Activated T-helper 1 cell treated with anti-CD3 and anti-CD28 coated beads, Interleukin-12 subunit alpha, Interleukin-12 subunit beta, Interleukin-2, Interleukin-4 antibody, amounts not matched to agents 30 ng/mL and 10 ng/mL and 1 ng/mL, durations not matched to agents 14 hours and 24 hours and 36 hours (primary cell): ENCODE results near the gene GRM7. TPM values are rescaled to one million over a fixed set of nuclear protein-coding genes. Genes with fewer than 3 reads are reported as not detected.

ENCODE experiments used
- DNase-seq: peaks from one replicate; pipeline ENCODE4 v3.0.0; 2021; ENCODE audit warnings: low spot score
- H3K27ac Mint-ChIP-seq: one replicate; pipeline ENCODE4 v1.8.0; 2021; ENCODE audit warnings: mild to moderate bottlenecking, mixed read lengths
- H3K27me3 Mint-ChIP-seq: one replicate; pipeline ENCODE4 v1.8.0; 2022; ENCODE audit warnings: mild to moderate bottlenecking, moderate library complexity, mixed read lengths; ENCODE audit not compliant: insufficient read depth
- H3K36me3 Mint-ChIP-seq: one replicate; pipeline ENCODE4 v1.8.0; 2021; ENCODE audit warnings: low read depth, mixed read lengths
- H3K4me1 Mint-ChIP-seq: one replicate; pipeline ENCODE4 v1.8.0; 2021; ENCODE audit warnings: low read depth, mixed read lengths
- H3K4me3 Mint-ChIP-seq: one replicate; pipeline ENCODE4 v1.8.0; 2021; ENCODE audit warnings: mild to moderate bottlenecking, moderate library complexity, mixed read lengths
- H3K9me3 Mint-ChIP-seq: one replicate; pipeline ENCODE4 v1.8.0; 2021; ENCODE audit warnings: mixed read lengths
- intact Hi-C: fragments of 100-400 bp; cut with micrococcal nuclease; formaldehyde crosslinking; loops from one replicate; pipeline ENCODE4 v1.15.1; 2024
- total RNA-seq: library from RNA; stranded (reverse); gene quantifications from 2 replicates; pipeline ENCODE4 v1.2.3, GENCODE V29; 2022

Gene GRM7
- total RNA-seq, 1 donor from 2014 or later: not detected

GRCh38 chr3:7432610-7433009 lies 571.7 kb downstream of the GRM7 start:
- H3K4me1 Mint-ChIP-seq: no peaks in the 10 kb centered on the region
- no peak for DNase-seq
- H3K27me3 Mint-ChIP-seq: no peaks in the 10 kb centered on the region
- H3K36me3 Mint-ChIP-seq: no peaks in the 10 kb centered on the region
- intact Hi-C loops: no loop called here
- H3K9me3 Mint-ChIP-seq: peaks cover 17% of the 10 kb centered on the region
- H3K27ac Mint-ChIP-seq: no peak overlapping the region
- H3K4me3 Mint-ChIP-seq: no peak overlapping the region

GRCh38 chr3:7433073-7433472 lies 572.2 kb downstream of the GRM7 start:
- intact Hi-C loops: no loop called here
- H3K4me3 Mint-ChIP-seq: no peak overlapping the region
- H3K27me3 Mint-ChIP-seq: no peaks in the 10 kb centered on the region
- DNase-seq: no peak
- H3K36me3 Mint-ChIP-seq: no peaks in the 10 kb centered on the region
- no peaks in the 10 kb centered on the region for H3K4me1 Mint-ChIP-seq
- no peak overlapping the region for H3K27ac Mint-ChIP-seq
- H3K9me3 Mint-ChIP-seq: peaks cover 17% of the 10 kb centered on the region

- H3K27ac Mint-ChIP-seq: no peak overlapping the region
- H3K4me3 Mint-ChIP-seq: no peak overlapping the region
- H3K9me3 Mint-ChIP-seq: peaks cover 17% of the 10 kb centered on the region
- DNase-seq: no peak
- H3K4me1 Mint-ChIP-seq: no peaks in the 10 kb centered on the region
- H3K27me3 Mint-ChIP-seq: no peaks in the 10 kb centered on the region
- intact Hi-C loops: no loop called here
- no peaks in the 10 kb centered on the region for H3K36me3 Mint-ChIP-seq
Measured at GRCh38 chr3:7436542-7436941, 575.6 kb downstream of the GRM7 start.

GRCh38 chr3:7437231-7437630 lies 576.3 kb downstream of the GRM7 start:
- Mint-ChIP-seq H3K4me3 (no peak overlapping the region), H3K4me1 (no peaks in the 10 kb centered on the region), H3K9me3 (peaks cover 17% of the 10 kb centered on the region), H3K36me3 (no peaks in the 10 kb centered on the region), H3K27ac (no peak overlapping the region), H3K27me3 (no peaks in the 10 kb centered on the region)
- no peak for DNase-seq
- intact Hi-C loops: no loop called here

- DNase-seq: no peak
- Mint-ChIP-seq H3K36me3 (no peaks in the 10 kb centered on the region), H3K27me3 (no peaks in the 10 kb centered on the region), H3K9me3 (peaks cover 3% of the 10 kb centered on the region), H3K4me3 (no peak overlapping the region), H3K27ac (no peak overlapping the region), H3K4me1 (no peaks in the 10 kb centered on the region)
- intact Hi-C loops: no loop called here
Measured at GRCh38 chr3:7439101-7439680, 578.3 kb downstream of the GRM7 start.

- Mint-ChIP-seq H3K4me1 (no peaks in the 10 kb centered on the region), H3K27me3 (no peaks in the 10 kb centered on the region), H3K9me3 (peaks cover 4% of the 10 kb centered on the region), H3K27ac (no peak overlapping the region), H3K4me3 (no peak overlapping the region), H3K36me3 (no peaks in the 10 kb centered on the region)
- no peak for DNase-seq
- intact Hi-C loops: no loop called here
Measured at GRCh38 chr3:7444886-7445285, 584.0 kb downstream of the GRM7 start.

- no peaks in the 10 kb centered on the region for H3K36me3 Mint-ChIP-seq
- H3K9me3 Mint-ChIP-seq: peaks cover 4% of the 10 kb centered on the region
- intact Hi-C loops: no loop called here
- H3K4me3 Mint-ChIP-seq: no peak overlapping the region
- no peaks in the 10 kb centered on the region for H3K27me3 Mint-ChIP-seq
- no peaks in the 10 kb centered on the region for H3K4me1 Mint-ChIP-seq
- no peak overlapping the region for H3K27ac Mint-ChIP-seq
- DNase-seq: no peak
Measured at GRCh38 chr3:7445331-7445730, 584.4 kb downstream of the GRM7 start.

- Mint-ChIP-seq H3K27ac (no peak overlapping the region), H3K4me3 (no peak overlapping the region), H3K9me3 (peaks cover 4% of the 10 kb centered on the region), H3K36me3 (no peaks in the 10 kb centered on the region), H3K27me3 (no peaks in the 10 kb centered on the region), H3K4me1 (no peaks in the 10 kb centered on the region)
- no peak for DNase-seq
- intact Hi-C loops: no loop called here
Measured at GRCh38 chr3:7447197-7447769, 586.4 kb downstream of the GRM7 start.

- Mint-ChIP-seq H3K4me1 (no peaks in the 10 kb centered on the region), H3K27ac (no peak overlapping the region), H3K36me3 (no peaks in the 10 kb centered on the region), H3K27me3 (no peaks in the 10 kb centered on the region), H3K4me3 (no peak overlapping the region), H3K9me3 (peaks cover 2% of the 10 kb centered on the region)
- no peak for DNase-seq
- intact Hi-C loops: no loop called here
Measured at GRCh38 chr3:7456386-7456785, 595.5 kb downstream of the GRM7 start.

GRCh38 chr3:7461202-7461825 lies 600.4 kb downstream of the GRM7 start:
- Mint-ChIP-seq H3K27ac (no peak overlapping the region), H3K4me1 (no peaks in the 10 kb centered on the region), H3K9me3 (no peaks in the 10 kb centered on the region), H3K4me3 (no peak overlapping the region), H3K27me3 (no peaks in the 10 kb centered on the region), H3K36me3 (no peaks in the 10 kb centered on the region)
- intact Hi-C loops: no loop called here
- DNase-seq: no peak

GRCh38 chr3:7469866-7470265 lies 609.0 kb downstream of the GRM7 start:
- no peaks in the 10 kb centered on the region for H3K9me3 Mint-ChIP-seq
- intact Hi-C loops: no loop called here

GRCh38 chr3:7484636-7485035 lies 623.7 kb downstream of the GRM7 start:
- Mint-ChIP-seq H3K4me1 (no peaks in the 10 kb centered on the region), H3K36me3 (no peaks in the 10 kb centered on the region), H3K27me3 (no peaks in the 10 kb centered on the region), H3K27ac (no peak overlapping the region), H3K9me3 (peaks cover 3% of the 10 kb centered on the region), H3K4me3 (no peak overlapping the region)
- no peak for DNase-seq
- intact Hi-C loops: no loop called here

More at GRCh38 chr3:7469866-7470265, 609.0 kb downstream of the GRM7 start:
- H3K27ac Mint-ChIP-seq: no peak overlapping the region
- no peak for DNase-seq
- H3K36me3 Mint-ChIP-seq: no peaks in the 10 kb centered on the region
- H3K27me3 Mint-ChIP-seq: no peaks in the 10 kb centered on the region
- H3K4me1 Mint-ChIP-seq: no peaks in the 10 kb centered on the region
- H3K4me3 Mint-ChIP-seq: no peak overlapping the region

GRCh38 chr3:7487763-7488162 lies 626.8 kb downstream of the GRM7 start:
- no peaks in the 10 kb centered on the region for H3K36me3 Mint-ChIP-seq
- DNase-seq: no peak
- H3K27me3 Mint-ChIP-seq: no peaks in the 10 kb centered on the region
- H3K9me3 Mint-ChIP-seq: peaks cover 3% of the 10 kb centered on the region
- intact Hi-C loops: no loop called here
- no peaks in the 10 kb centered on the region for H3K4me1 Mint-ChIP-seq
- H3K4me3 Mint-ChIP-seq: no peak overlapping the region
- H3K27ac Mint-ChIP-seq: no peak overlapping the region
